ENCODE data around the gene D2HGDH. TPM values are rescaled to one million over a fixed set of nuclear protein-coding genes. Genes with fewer than 3 reads are reported as not detected.
A peak's percentile ranks its signal among the peaks of the same experiment; 100 is the strongest.

Gene D2HGDH
- total and polyA plus RNA-seq, 10 of the 15 experiments (the other 5 are each of a cell fraction or from before 2014, with no cell fraction given), result 0.52 to 32.1 (median 11.0) TPM

DNA sequence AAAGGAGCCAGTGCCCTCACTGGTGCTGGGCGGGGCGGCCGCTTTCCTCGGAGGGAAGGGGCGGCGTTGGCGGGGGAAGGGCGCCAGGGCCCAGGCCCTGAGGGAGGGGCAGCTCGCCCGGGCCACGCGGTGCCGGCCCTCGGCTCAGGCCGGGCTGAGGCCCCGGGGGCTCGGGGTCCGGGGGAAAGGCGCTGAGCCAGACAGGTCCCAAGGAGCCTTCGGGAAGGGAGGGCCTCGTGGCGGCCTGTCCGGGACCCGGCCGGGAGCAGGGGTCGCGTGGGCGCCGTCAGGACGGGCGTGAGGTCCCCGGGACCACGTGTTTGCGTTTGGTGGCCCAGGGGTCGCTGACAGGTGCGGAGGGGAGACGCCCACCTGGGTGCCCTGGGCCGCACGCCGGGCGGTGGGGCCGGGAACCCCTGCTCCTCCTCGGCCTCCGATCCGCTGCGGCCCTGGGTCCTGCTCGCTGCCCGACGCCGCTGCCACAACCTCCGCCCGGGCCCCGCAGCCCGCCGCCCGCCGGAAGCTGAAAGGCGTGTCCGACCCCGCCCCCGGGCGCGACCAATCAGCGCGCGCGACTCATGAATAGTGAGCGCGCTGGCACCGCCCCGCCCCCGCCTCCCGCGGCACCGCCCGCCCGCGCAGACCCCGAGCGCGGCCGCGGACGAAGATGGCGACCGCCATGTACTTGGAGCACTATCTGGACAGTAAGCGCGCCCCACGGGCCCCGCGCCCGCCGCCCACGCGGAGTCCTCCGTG lies 32.9 kb upstream of the D2HGDH start, which contains the start of gene ING5 (continued):
- TF ChIP-seq, protein P1, sequence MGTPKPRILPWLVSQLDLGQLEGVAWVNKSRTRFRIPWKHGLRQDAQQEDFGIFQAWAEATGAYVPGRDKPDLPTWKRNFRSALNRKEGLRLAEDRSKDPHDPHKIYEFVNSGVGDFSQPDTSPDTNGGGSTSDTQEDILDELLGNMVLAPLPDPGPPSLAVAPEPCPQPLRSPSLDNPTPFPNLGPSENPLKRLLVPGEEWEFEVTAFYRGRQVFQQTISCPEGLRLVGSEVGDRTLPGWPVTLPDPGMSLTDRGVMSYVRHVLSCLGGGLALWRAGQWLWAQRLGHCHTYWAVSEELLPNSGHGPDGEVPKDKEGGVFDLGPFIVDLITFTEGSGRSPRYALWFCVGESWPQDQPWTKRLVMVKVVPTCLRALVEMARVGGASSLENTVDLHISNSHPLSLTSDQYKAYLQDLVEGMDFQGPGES (IDR thresholded peaks at IDR 0.05), result no peak
- no peak for TF ChIP-seq ZSCAN29 (IDR thresholded peaks at IDR 0.05)
- no peak for TF ChIP-seq TBL1XR1 (IDR thresholded peaks at IDR 0.05; ENCODE audit: low read depth, low read length)
- TF ChIP-seq IRF4 (IDR thresholded peaks at IDR 0.05; ENCODE audit: low read depth, low read length), result no peak
- TF ChIP-seq, protein P2, sequence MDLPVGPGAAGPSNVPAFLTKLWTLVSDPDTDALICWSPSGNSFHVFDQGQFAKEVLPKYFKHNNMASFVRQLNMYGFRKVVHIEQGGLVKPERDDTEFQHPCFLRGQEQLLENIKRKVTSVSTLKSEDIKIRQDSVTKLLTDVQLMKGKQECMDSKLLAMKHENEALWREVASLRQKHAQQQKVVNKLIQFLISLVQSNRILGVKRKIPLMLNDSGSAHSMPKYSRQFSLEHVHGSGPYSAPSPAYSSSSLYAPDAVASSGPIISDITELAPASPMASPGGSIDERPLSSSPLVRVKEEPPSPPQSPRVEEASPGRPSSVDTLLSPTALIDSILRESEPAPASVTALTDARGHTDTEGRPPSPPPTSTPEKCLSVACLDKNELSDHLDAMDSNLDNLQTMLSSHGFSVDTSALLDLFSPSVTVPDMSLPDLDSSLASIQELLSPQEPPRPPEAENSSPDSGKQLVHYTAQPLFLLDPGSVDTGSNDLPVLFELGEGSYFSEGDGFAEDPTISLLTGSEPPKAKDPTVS (IDR thresholded peaks at IDR 0.05; ENCODE audit: low read depth, low read length), result no peak
- no peak for TF ChIP-seq ETV6 (conservative IDR thresholded peaks at IDR 0.05 in 1 of 2, IDR thresholded peaks at IDR 0.05 in 1 of 2; ENCODE audit: borderline replicate concordance in 1 of 2, low read depth in 1 of 2)
- TF ChIP-seq ZNF384 (IDR thresholded peaks at IDR 0.05; ENCODE audit: borderline replicate concordance, low read depth, low read length), result no peak
- peak; percentile 35; the same call in 1 of the 2 replicates for TF ChIP-seq NRF1 (conservative IDR thresholded peaks at IDR 0.05; ENCODE audit: low read depth, low read length)
- TF ChIP-seq ZNF207 (IDR thresholded peaks at IDR 0.05; ENCODE audit: borderline replicate concordance), result peak; percentile 52; the same call in 1 of the 2 replicates
- no peak for TF ChIP-seq STAT1 (conservative IDR thresholded peaks at IDR 0.05)
- peak; percentile 56; the same call in 1 of the 2 replicates for TF ChIP-seq RB1 (IDR thresholded peaks at IDR 0.05; ENCODE audit: borderline replicate concordance)
- TF ChIP-seq, protein P3, sequence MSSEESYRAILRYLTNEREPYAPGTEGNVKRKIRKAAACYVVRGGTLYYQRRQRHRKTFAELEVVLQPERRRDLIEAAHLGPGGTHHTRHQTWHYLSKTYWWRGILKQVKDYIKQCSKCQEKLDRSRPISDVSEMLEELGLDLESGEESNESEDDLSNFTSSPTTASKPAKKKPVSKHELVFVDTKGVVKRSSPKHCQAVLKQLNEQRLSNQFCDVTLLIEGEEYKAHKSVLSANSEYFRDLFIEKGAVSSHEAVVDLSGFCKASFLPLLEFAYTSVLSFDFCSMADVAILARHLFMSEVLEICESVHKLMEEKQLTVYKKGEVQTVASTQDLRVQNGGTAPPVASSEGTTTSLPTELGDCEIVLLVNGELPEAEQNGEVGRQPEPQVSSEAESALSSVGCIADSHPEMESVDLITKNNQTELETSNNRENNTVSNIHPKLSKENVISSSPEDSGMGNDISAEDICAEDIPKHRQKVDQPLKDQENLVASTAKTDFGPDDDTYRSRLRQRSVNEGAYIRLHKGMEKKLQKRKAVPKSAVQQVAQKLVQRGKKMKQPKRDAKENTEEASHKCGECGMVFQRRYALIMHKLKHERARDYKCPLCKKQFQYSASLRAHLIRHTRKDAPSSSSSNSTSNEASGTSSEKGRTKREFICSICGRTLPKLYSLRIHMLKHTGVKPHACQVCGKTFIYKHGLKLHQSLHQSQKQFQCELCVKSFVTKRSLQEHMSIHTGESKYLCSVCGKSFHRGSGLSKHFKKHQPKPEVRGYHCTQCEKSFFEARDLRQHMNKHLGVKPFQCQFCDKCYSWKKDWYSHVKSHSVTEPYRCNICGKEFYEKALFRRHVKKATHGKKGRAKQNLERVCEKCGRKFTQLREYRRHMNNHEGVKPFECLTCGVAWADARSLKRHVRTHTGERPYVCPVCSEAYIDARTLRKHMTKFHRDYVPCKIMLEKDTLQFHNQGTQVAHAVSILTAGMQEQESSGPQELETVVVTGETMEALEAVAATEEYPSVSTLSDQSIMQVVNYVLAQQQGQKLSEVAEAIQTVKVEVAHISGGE (CRISPR knock-in tag; IDR thresholded peaks at IDR 0.05), result 0 out of 2 replicates have a peak, but pooled peaks have one; percentile 25
- no peak for TF ChIP-seq BRCA1 (IDR thresholded peaks at IDR 0.05; ENCODE audit: low read depth, low read length)
- TF ChIP-seq, protein P4, sequence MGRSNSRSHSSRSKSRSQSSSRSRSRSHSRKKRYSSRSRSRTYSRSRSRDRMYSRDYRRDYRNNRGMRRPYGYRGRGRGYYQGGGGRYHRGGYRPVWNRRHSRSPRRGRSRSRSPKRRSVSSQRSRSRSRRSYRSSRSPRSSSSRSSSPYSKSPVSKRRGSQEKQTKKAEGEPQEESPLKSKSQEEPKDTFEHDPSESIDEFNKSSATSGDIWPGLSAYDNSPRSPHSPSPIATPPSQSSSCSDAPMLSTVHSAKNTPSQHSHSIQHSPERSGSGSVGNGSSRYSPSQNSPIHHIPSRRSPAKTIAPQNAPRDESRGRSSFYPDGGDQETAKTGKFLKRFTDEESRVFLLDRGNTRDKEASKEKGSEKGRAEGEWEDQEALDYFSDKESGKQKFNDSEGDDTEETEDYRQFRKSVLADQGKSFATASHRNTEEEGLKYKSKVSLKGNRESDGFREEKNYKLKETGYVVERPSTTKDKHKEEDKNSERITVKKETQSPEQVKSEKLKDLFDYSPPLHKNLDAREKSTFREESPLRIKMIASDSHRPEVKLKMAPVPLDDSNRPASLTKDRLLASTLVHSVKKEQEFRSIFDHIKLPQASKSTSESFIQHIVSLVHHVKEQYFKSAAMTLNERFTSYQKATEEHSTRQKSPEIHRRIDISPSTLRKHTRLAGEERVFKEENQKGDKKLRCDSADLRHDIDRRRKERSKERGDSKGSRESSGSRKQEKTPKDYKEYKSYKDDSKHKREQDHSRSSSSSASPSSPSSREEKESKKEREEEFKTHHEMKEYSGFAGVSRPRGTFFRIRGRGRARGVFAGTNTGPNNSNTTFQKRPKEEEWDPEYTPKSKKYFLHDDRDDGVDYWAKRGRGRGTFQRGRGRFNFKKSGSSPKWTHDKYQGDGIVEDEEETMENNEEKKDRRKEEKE (IDR thresholded peaks at IDR 0.05), result no peak
- TF ChIP-seq, protein P5, sequence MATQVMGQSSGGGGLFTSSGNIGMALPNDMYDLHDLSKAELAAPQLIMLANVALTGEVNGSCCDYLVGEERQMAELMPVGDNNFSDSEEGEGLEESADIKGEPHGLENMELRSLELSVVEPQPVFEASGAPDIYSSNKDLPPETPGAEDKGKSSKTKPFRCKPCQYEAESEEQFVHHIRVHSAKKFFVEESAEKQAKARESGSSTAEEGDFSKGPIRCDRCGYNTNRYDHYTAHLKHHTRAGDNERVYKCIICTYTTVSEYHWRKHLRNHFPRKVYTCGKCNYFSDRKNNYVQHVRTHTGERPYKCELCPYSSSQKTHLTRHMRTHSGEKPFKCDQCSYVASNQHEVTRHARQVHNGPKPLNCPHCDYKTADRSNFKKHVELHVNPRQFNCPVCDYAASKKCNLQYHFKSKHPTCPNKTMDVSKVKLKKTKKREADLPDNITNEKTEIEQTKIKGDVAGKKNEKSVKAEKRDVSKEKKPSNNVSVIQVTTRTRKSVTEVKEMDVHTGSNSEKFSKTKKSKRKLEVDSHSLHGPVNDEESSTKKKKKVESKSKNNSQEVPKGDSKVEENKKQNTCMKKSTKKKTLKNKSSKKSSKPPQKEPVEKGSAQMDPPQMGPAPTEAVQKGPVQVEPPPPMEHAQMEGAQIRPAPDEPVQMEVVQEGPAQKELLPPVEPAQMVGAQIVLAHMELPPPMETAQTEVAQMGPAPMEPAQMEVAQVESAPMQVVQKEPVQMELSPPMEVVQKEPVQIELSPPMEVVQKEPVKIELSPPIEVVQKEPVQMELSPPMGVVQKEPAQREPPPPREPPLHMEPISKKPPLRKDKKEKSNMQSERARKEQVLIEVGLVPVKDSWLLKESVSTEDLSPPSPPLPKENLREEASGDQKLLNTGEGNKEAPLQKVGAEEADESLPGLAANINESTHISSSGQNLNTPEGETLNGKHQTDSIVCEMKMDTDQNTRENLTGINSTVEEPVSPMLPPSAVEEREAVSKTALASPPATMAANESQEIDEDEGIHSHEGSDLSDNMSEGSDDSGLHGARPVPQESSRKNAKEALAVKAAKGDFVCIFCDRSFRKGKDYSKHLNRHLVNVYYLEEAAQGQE (IDR thresholded peaks at IDR 0.05; ENCODE audit: low read depth, low read length), result 0 out of 2 replicates have a peak, but pooled peaks have one; percentile 16
